ENCODE results near the gene VASN. TPM values are rescaled to one million over a fixed set of nuclear protein-coding genes. Genes with fewer than 3 reads are reported as not detected.
"Not testable (repeated sequence)": the region's sequence is repeated elsewhere in the genome, so short reads cannot be mapped to it uniquely, and the experiment has no call there.

The VASN gene
- total RNA-seq, 2 experiments from 2014 or later: not detected

- intact Hi-C loops (cut with DNase I, micrococcal nuclease): no loop called here
- Mint-ChIP-seq H3K4me3 (no peak overlapping the region), H3K9me3 (ENCODE audit: low read depth) (no peaks in the 10 kb centered on the region), H3K4me1 (no peaks in the 10 kb centered on the region), H3K27me3 (no peaks in the 10 kb centered on the region), H3K27ac (no peak overlapping the region), H3K36me3 (ENCODE audit: low read depth) (peaks cover 16% of the 10 kb centered on the region)
- no peak for DNase-seq
- POLR2A ChIA-PET: interaction anchor here (0.8 kb wide), 1 partner anchor 170 kb away, joined by 8 read pairs; no protein-coding TSS in a partner anchor
- CTCF ChIA-PET: interaction anchor here (1.2 to 1.3 kb wide), 3 partner anchors 12 to 13 kb away, joined by 3 to 6 read pairs (median 4); no protein-coding TSS in a partner anchor
- no peak for ATAC-seq
These were observed 18.9 kb downstream of the VASN start for GRCh38 chr16:4390266-4391260.

GRCh38 chr16:4391631-4392381, 20.2 kb downstream of the VASN start:
- Mint-ChIP-seq H3K4me3 (no peak overlapping the region), H3K36me3 (ENCODE audit: low read depth) (peaks cover 19% of the 10 kb centered on the region), H3K4me1 (no peaks in the 10 kb centered on the region), H3K27ac (no peak overlapping the region), H3K27me3 (no peaks in the 10 kb centered on the region), H3K9me3 (ENCODE audit: low read depth) (no peaks in the 10 kb centered on the region)
- DNase-seq (no peak), ATAC-seq (no peak)
- ChIA-PET CTCF (interaction anchor here (0.5 to 2.1 kb wide), 5 partner anchors 11 to 192 kb away, joined by 3 to 17 read pairs (median 3); no protein-coding TSS in a partner anchor), POLR2A (no interaction called here)
- intact Hi-C loops (cut with DNase I, micrococcal nuclease): no loop called here

- no peaks in the 10 kb centered on the region for H3K9me3 Mint-ChIP-seq (ENCODE audit: low read depth)
- peaks cover 14% of the 10 kb centered on the region for H3K36me3 Mint-ChIP-seq (ENCODE audit: low read depth)
- H3K27me3 Mint-ChIP-seq: no peaks in the 10 kb centered on the region
- no peak for DNase-seq
- CTCF ChIA-PET: interaction anchor here (0.5 to 2.1 kb wide), 4 partner anchors 10 to 147 kb away, joined by 3 to 17 read pairs (median 3); no protein-coding TSS in a partner anchor
- POLR2A ChIA-PET: no interaction called here
- H3K4me3 Mint-ChIP-seq: no peak overlapping the region
- intact Hi-C loops (cut with DNase I, micrococcal nuclease): no loop called here
- H3K4me1 Mint-ChIP-seq: no peaks in the 10 kb centered on the region
- H3K27ac Mint-ChIP-seq: no peak overlapping the region
- ATAC-seq: no peak
These were observed 21.0 kb downstream of the VASN start for GRCh38 chr16:4392382-4393239.

GRCh38 chr16:4393240-4393600, 21.6 kb downstream of the VASN start:
- H3K27ac Mint-ChIP-seq: no peak overlapping the region
- H3K27me3 Mint-ChIP-seq: no peaks in the 10 kb centered on the region
- POLR2A ChIA-PET: no interaction called here
- CTCF ChIA-PET: interaction anchor here (0.5 to 2.1 kb wide), 4 partner anchors 10 to 147 kb away, joined by 3 to 17 read pairs (median 3); no protein-coding TSS in a partner anchor
- no peak overlapping the region for H3K4me3 Mint-ChIP-seq
- DNase-seq (no peak), ATAC-seq (no peak)
- H3K36me3 Mint-ChIP-seq (ENCODE audit: low read depth): peaks cover 14% of the 10 kb centered on the region
- no peaks in the 10 kb centered on the region for H3K4me1 Mint-ChIP-seq
- intact Hi-C loops (cut with DNase I, micrococcal nuclease): no loop called here
- H3K9me3 Mint-ChIP-seq (ENCODE audit: low read depth): no peaks in the 10 kb centered on the region

- CTCF ChIA-PET: interaction anchor here (2.1 kb wide), 1 partner anchor 9 kb away, joined by 17 read pairs; no protein-coding TSS in a partner anchor
- POLR2A ChIA-PET, H3K4me3 Mint-ChIP-seq: not testable (repeated sequence)
These were observed 22.2 kb downstream of the VASN start for GRCh38 chr16:4393850-4394249.

GRCh38 chr16:4395055-4395726, 23.5 kb downstream of the VASN start:
- Mint-ChIP-seq H3K4me1 (no peaks in the 10 kb centered on the region), H3K27me3 (no peaks in the 10 kb centered on the region), H3K36me3 (ENCODE audit: low read depth) (peaks cover 13% of the 10 kb centered on the region), H3K4me3 (no peak overlapping the region), H3K9me3 (ENCODE audit: low read depth) (no peaks in the 10 kb centered on the region), H3K27ac (peak overlapping the region; percentile 7)
- ATAC-seq (no peak), DNase-seq (no peak)
- intact Hi-C loops (cut with DNase I, micrococcal nuclease): no loop called here
- CTCF ChIA-PET: interaction anchor here (0.6 kb wide), 1 partner anchor 727 kb away, joined by 4 read pairs; no protein-coding TSS in a partner anchor
- POLR2A ChIA-PET: interaction anchor here (0.7 kb wide), 1 partner anchor 113 kb away, joined by 3 read pairs; no protein-coding TSS in a partner anchor

More at GRCh38 chr16:4393850-4394249, 22.2 kb downstream of the VASN start:
- intact Hi-C loops (cut with DNase I, micrococcal nuclease); DNase-seq; H3K27me3 Mint-ChIP-seq; H3K27ac Mint-ChIP-seq; H3K4me1 Mint-ChIP-seq; ATAC-seq; H3K9me3 Mint-ChIP-seq (ENCODE audit: low read depth): not testable (repeated sequence)
- peaks cover 14% of the 10 kb centered on the region for H3K36me3 Mint-ChIP-seq (ENCODE audit: low read depth)

GRCh38 chr16:4399001-4399730, 27.5 kb downstream of the VASN start:
- ChIA-PET POLR2A (interaction anchor here (0.6 kb wide), 1 partner anchor 326 kb away, joined by 5 read pairs; no protein-coding TSS in a partner anchor), CTCF (interaction anchor here (0.8 to 1.6 kb wide), 3 partner anchors 26 to 40 kb away, joined by 4 to 5 read pairs (median 4); no protein-coding TSS in a partner anchor)
- DNase-seq (no peak), ATAC-seq (no peak)
- H3K4me1 Mint-ChIP-seq: no peaks in the 10 kb centered on the region
- H3K27me3 Mint-ChIP-seq: no peaks in the 10 kb centered on the region
- no peak overlapping the region for H3K27ac Mint-ChIP-seq
- H3K36me3 Mint-ChIP-seq (ENCODE audit: low read depth): peaks cover 22% of the 10 kb centered on the region
- H3K9me3 Mint-ChIP-seq (ENCODE audit: low read depth): no peaks in the 10 kb centered on the region
- intact Hi-C loops (cut with DNase I, micrococcal nuclease): loop anchor here in 1 of 2 experiments (1.0 kb wide), 1 partner anchor 31 kb away; no protein-coding TSS in a partner anchor
- H3K4me3 Mint-ChIP-seq: no peak overlapping the region

GRCh38 chr16:4401094-4401501, 29.4 kb downstream of the VASN start:
- H3K9me3 Mint-ChIP-seq (ENCODE audit: low read depth): no peaks in the 10 kb centered on the region
- H3K4me3 Mint-ChIP-seq: no peak overlapping the region
- ChIA-PET CTCF (interaction anchor here (1.6 to 3.3 kb wide), 3 partner anchors 13 to 90 kb away, joined by 4 to 45 read pairs (median 13); partner anchors contain the start of gene CORO7), POLR2A (no interaction called here)
- H3K27me3 Mint-ChIP-seq: no peaks in the 10 kb centered on the region
- no peak for DNase-seq
- H3K36me3 Mint-ChIP-seq (ENCODE audit: low read depth): peaks cover 26% of the 10 kb centered on the region
- intact Hi-C loops (cut with DNase I, micrococcal nuclease): loop anchor here (5.0 to 10.0 kb wide), 3 partner anchors 114 to 406 kb away; partner anchors contain the start of gene TFAP4 (in 1 of the 2)
- H3K4me1 Mint-ChIP-seq: no peaks in the 10 kb centered on the region
- ATAC-seq: no peak
- no peak overlapping the region for H3K27ac Mint-ChIP-seq

GRCh38 chr16:4401510-4401909, 29.9 kb downstream of the VASN start:
- ATAC-seq (no peak), DNase-seq (no peak)
- ChIA-PET CTCF (interaction anchor here (0.7 to 3.3 kb wide), 10 partner anchors 12 to 357 kb away, joined by 3 to 45 read pairs (median 6); partner anchors contain the start of genes CORO7 and PAM16), POLR2A (interaction anchor here (0.6 kb wide), 1 partner anchor 23 kb away, joined by 3 read pairs; no protein-coding TSS in a partner anchor)
- intact Hi-C loops (cut with DNase I, micrococcal nuclease): loop anchor here (5.0 to 10.0 kb wide), 3 partner anchors 114 to 407 kb away; partner anchors contain the start of gene TFAP4 (in 1 of the 2)
- H3K27ac Mint-ChIP-seq: no peak overlapping the region
- H3K4me1 Mint-ChIP-seq: no peaks in the 10 kb centered on the region
- no peak overlapping the region for H3K4me3 Mint-ChIP-seq
- H3K27me3 Mint-ChIP-seq: no peaks in the 10 kb centered on the region
- peaks cover 30% of the 10 kb centered on the region for H3K36me3 Mint-ChIP-seq (ENCODE audit: low read depth)
- no peaks in the 10 kb centered on the region for H3K9me3 Mint-ChIP-seq (ENCODE audit: low read depth)

All from activated CD4-positive, alpha-beta T cell treated with anti-CD3 and anti-CD28 coated beads for 36 hours (primary cell).